HG03521 (cell line): ENCODE data around the gene KCNK4.
A peak's percentile ranks its signal among the peaks of the same experiment; 100 is the strongest.
"Not testable (repeated sequence)": the region's sequence is repeated elsewhere in the genome, so short reads cannot be mapped to it uniquely, and the experiment has no call there.

Source experiments
- ATAC-seq: cut with Tn5 transposase; IDR thresholded peaks from one replicate; pipeline ENCODE4 v1.9.1; 2021; ENCODE audit warnings: mild to moderate bottlenecking, moderate library complexity; ENCODE audit not compliant: unreplicated experiment

The KCNK4 gene

DNA sequence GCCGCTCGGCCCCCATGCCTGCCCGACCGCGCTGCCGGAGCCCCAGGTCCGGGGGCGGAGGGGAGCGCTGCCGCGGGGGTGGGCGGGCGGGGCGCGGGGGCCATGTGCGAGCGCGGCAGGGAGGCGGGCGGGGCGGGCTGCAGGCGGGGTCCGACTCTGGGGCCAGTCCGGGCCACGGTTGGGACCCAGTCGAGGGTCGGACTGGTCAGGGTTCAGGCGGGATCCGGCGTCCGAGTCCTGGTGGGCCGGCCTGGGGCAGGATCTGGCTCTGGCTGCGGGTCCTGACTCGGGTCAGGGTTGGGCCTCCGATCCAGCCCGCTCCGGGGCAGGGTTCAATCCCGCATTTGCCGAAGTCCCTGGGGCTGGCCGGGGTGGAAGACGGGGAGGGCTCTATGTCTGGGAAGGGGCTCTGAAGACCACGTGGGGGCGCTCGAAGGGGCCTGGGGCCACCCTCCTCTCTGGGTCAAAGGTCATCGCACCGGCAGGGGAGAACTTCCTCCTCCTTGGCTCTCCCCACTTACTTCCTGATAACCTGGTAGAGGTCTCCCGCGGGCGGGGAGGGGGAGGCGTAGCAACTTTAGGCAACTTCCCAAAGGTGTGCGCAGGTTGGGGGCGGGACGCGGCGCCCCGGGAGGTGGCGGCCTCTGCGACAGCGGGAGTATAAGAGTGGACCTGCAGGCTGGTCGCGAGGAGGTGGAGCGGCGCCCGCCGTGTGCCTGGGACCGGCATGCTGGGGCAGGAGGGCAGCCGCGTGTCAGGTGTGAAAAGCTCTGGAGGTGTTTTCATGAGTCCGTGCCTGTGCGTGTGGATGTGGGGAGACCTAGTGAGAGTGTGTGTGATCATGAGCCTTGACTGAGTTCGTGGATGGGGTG, 14.8 kb downstream of the KCNK4 start:
- peak; percentile 11 for ATAC-seq

DNA sequence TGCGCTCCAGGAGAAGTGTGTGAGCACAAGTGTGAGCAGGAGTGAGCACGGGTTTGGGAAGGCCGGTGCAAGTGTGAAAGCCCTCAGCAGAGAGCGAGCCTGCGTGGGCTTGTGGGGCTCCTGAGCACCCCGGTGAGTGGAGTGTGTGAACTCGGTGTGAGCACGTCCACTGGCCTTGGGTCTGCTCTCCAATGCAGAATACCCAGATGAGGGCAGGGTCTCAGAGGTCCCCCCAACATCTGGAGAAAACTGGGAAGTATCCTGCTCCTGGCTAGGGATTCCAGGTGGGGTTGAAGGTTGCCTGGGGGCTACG, 15.4 kb downstream of the KCNK4 start:
- ATAC-seq, result no peak

DNA sequence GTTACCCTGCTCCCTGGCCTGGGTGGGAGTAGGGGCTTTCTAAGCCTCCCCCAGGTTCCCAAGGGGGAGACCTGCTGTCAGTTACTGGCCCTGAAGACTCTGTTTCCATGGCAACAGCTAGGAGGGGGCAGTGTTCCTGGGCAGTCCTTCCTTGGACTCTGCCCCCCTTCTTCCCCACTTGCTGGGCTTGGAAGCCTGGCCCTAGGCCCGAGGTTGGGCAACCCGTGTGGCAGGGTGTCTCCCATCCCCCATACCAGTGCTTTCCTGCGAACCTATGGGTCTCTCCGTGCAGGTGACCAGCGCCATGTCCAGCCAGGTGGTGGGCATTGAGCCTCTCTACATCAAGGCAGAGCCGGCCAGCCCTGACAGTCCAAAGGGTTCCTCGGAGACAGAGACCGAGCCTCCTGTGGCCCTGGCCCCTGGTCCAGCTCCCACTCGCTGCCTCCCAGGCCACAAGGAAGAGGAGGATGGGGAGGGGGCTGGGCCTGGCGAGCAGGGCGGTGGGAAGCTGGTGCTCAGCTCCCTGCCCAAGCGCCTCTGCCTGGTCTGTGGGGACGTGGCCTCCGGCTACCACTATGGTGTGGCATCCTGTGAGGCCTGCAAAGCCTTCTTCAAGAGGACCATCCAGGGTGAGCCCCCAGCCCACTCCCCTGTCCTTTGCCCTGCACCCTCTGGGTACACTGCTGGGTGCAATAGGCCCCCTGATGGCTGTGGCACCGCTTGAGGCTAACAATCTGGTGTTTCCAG, 15.9 kb downstream of the KCNK4 start:
- no peak for ATAC-seq

DNA sequence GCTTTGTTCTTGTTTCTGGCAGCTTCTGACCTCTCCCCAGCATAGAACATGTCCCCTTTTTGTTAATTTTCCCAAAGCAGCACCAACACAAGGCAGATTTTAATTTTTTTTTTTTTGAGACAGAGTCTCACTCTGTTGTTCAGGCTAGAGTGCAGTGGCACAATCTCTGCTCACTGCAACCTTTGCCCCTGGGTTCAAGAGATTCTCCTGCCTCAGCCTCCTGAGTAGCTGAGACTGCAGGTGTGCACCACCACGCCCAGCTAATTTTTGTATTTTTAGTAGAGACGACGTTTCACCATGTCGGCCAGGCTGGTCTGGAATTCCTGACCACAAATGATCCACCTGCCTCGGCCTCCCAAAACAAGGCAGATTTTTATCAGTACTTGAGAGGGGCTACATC, 16.7 kb downstream of the KCNK4 start:
- ATAC-seq, result not testable (repeated sequence)

DNA sequence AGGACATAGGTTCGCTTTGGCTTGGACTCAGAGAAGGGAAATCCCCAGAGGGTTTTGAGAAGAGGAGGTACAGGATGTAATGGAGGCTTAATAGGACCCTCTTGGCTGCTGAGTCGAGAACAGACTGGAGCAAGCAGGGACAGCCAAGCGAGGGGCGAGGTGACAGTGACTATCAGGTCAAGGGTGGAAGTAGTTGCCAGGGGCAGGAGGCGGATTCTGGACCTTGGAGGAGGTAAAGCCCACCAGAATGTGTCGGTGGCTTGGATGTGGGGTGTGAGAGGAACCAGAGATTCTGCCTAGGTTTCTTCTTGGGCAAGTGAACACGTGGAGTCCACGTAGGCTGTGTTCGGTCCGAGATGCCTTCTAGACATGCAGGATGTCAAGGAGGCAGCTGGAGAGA, 21.8 kb downstream of the KCNK4 start:
- no peak for ATAC-seq

DNA sequence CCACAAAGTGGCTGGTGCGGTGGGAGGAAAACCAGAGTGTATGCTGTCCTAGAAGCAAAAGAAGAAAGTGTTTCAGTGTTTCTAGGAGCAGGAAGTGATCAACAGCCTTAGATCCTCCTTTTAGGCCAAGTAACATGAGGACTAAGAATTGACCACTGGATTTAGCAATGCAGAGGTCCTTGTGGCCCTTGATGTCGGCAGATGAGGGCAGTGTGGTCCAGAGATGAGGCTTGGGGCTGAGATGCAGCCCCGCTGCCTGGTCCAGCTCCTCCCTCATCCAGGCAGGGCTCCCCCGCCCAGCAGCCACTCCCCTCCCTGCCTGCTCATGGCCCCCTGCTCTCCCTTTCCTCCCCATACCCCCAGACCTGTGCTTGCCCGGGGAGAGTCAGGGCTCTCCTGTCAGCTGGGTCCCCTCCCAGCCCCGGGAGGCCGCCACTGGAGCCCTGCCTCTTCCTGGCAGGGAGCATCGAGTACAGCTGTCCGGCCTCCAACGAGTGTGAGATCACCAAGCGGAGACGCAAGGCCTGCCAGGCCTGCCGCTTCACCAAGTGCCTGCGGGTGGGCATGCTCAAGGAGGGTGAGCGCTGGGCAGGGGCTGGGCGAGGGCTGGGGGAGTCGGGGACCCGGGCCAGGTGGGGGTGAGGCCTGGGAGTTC, 22.5 kb downstream of the KCNK4 start:
- ATAC-seq, result no peak

DNA sequence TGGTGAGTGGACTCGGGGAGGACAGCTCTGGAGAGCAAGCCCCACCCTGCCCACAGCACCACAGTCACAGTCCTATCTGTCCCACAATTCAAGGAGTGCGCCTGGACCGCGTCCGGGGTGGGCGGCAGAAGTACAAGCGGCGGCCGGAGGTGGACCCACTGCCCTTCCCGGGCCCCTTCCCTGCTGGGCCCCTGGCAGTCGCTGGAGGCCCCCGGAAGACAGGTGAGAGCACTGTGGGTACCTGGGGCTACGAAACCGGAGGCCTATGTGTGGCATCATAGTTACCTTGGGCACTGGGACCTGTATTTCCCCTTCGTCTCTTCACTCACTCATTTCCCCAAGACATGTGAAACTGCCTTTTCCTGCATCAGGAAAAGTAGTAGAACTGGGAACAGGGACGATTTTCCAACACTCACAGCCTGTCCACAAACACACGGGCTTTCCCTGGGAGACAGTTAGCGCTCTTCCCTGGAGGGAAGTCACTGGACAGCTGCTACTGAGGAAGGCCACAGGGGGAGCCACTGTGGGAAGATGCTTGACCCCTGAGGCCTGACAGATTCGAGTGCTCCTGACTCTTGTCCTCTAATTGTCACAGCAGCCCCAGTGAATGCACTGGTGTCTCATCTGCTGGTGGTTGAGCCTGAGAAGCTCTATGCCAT, 23.2 kb downstream of the KCNK4 start:
- no peak for ATAC-seq

DNA sequence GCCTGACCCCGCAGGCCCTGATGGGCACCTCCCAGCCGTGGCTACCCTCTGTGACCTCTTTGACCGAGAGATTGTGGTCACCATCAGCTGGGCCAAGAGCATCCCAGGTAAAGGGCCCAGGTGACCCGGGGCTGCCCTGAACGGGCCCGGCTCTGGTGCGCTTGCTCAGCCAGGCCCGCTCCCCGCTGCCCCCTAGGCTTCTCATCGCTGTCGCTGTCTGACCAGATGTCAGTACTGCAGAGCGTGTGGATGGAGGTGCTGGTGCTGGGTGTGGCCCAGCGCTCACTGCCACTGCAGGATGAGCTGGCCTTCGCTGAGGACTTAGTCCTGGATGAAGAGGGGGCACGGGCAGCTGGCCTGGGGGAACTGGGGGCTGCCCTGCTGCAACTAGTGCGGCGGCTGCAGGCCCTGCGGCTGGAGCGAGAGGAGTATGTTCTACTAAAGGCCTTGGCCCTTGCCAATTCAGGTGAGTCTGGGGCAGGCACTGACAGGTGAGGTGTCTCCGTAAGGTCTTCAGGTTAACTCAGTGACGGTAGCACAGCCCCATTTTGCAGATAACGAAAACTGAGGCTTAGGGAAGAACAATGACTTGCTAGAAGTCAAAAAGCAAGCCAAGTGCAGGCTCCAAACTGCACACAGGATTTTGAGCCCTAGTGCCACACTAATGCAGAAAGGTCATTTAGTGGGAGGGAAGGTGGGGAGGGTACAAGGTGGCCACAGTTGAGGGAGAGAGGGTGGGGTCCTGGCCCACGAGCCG, 23.9 kb downstream of the KCNK4 start:
- ATAC-seq, result no peak

DNA sequence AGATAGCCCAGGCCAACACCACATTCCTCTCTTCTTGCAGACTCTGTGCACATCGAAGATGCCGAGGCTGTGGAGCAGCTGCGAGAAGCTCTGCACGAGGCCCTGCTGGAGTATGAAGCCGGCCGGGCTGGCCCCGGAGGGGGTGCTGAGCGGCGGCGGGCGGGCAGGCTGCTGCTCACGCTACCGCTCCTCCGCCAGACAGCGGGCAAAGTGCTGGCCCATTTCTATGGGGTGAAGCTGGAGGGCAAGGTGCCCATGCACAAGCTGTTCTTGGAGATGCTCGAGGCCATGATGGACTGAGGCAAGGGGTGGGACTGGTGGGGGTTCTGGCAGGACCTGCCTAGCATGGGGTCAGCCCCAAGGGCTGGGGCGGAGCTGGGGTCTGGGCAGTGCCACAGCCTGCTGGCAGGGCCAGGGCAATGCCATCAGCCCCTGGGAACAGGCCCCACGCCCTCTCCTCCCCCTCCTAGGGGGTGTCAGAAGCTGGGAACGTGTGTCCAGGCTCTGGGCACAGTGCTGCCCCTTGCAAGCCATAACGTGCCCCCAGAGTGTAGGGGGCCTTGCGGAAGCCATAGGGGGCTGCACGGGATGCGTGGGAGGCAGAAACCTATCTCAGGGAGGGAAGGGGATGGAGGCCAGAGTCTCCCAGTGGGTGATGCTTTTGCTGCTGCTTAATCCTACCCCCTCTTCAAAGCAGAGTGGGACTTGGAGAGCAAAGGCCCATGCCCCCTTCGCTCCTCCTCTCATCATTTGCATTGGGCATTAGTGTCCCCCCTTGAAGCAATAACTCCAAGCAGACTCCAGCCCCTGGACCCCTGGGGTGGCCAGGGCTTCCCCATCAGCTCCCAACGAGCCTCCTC, 24.8 kb downstream of the KCNK4 start:
- ATAC-seq, result not testable (repeated sequence)

DNA sequence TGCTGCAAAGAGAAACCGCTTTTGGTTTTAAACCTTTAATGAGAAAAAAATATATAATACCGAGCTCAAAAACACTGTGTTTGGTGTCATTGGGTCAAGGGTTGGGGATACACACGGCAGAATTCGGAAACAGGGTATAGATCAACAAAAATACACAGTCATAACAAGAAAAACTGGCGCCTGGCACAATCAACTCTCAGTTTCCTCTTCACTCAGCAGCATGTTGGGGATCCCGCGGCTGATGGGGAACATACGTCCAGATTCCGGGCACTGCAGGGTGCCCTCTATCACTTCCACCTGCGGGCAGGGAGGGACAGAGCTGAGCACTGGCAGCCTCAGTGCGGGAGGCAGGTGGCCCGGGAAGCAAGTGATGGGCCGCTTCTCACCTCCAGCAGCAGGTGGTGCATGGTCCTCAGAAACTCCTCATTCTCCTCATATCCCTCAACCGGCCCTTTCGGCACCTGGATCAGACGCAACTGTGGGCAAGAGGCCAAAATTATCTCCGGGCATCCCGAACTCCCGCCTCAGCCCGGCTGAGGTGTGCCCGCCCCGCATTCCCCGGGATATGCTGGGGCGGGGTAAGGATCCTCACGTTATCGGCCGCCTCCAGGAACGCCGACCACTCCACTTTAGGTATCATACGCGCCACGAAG, 25.7 kb downstream of the KCNK4 start:
- no peak for ATAC-seq

DNA sequence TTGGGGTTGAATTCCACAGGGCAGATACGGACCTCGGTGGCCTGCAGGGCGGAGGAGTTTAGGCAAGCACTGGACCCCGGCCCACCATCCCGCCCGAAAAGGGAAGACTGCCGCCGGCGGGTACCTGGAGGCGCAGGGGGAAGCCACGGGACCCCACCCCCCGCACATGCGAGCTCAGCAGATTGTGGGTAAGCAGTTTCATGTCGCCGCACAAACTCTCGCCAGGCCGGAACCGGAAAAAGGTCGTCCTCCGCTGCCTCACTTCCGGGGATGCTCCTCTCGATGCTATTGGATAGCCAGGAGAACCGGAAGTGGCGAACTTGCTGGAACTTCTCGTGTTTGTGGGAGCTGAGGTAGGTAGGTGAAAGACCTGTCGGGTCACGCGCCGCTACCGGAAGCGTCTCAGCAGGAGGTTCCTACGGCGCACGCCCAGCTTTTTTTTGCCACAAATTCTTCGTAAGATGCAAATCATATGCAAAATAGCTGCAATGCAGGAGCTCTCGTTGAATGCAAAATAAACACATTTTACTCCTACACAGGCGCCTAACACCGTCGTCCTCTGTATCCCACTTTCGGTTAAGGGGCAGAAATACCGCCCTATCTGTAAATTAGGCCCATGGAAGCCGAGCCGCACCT, 26.3 kb downstream of the KCNK4 start, which contains the start of gene TRMT112:
Gene TRMT112, minus strand, starts transcription at position 235 of the 636 bp plus-strand sequence. Its CDS starts 33 bp downstream, at position 202.
- peak; percentile 54 for ATAC-seq

DNA sequence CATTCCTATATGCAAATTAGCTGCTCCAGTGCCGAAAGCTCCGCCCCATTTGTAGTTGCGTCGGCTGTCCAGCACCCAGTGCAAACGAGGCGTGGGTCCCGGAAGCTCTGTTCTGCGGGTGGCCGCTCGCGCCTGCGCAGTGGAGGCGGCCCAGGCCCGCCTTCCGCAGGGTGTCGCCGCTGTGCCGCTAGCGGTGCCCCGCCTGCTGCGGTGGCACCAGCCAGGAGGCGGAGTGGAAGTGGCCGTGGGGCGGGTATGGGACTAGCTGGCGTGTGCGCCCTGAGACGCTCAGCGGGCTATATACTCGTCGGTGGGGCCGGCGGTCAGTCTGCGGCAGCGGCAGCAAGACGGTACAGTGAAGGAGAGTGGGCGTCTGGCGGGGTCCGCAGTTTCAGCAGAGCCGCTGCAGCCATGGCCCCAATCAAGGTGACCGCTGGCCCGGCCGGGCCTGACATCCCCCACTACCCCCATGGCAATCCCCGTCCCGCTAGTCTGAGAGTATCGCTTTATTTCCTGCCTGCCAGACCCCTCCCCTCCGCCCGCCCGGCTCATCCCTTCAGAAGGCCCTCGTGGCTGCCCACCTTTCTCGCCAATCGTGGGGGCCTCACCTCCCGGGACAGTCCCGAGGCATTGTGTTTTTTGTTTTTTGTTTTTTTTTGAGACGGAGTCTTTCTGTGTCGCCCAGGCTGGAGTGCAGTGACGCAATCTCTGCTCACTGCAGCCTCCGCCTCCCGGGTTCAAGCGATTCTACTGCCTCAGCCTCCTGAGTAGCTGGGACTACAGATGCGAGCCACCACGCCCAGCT, 27.1 kb downstream of the KCNK4 start, which contains the start of gene PRDX5:
Gene PRDX5, plus strand, starts transcription at position 161 of the 805 bp plus-strand sequence. Its CDS starts 95 bp downstream, at position 256.
- peak; percentile 79 for ATAC-seq

DNA sequence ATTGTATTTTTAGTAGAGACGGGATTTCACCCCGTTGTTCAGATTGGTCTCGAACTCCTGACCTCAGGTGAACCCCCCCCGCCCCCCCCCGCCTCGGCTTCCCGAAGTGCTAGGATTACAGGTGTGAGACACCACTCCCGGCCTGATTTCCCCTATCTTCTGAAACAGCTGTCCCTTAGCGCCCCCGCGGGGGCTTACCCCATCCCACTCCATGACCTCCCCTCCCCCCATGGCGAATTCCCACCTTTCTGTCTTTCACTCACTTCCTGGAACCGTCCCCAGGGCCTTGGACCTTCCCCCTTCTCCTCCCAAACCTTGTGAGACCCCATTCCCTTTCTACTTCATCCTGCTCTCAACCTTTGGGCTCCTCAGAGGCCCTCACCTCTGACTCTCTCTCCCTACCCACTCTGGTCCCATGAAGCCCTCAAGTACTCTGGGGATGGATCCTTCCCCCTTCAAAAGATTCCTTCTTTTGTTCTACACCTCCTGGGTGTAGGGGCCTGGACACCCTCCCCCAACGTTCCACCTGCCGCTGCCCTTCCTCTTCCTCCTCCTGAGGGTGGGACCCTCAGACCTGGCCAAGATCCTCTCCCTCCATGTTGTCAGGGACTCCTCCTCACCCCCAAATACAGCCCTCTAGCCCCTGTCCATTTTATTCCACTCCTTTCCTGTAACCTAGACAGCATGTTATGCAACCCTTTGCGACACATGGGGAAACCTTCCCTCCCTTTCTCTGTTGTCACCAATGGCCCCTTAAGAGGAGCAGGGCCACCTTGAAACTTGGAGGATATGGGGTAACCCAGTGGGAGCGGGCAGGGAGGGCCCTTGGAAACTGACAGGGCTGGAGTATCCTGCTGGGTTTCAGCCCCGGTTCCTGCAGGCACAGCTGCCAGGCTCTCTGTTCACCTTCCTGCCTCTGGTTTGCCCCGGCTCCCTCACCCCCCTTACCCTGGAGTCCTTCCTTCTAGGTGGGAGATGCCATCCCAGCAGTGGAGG, 28.0 kb downstream of the KCNK4 start:
- ATAC-seq, result no peak

DNA sequence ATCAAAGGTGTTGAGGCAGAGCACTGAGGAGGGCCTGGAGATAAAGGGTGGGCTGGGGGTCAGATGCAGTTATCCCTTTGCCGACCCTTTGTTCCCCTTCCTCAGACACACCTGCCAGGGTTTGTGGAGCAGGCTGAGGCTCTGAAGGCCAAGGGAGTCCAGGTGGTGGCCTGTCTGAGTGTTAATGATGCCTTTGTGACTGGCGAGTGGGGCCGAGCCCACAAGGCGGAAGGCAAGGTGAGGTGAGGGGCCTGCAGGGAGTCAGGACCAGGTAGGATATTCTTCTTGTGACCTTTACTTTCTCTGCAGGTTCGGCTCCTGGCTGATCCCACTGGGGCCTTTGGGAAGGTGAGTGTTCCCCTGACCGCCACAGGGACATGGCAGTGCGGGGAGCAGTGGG, 29.5 kb downstream of the KCNK4 start:
- no peak for ATAC-seq

DNA sequence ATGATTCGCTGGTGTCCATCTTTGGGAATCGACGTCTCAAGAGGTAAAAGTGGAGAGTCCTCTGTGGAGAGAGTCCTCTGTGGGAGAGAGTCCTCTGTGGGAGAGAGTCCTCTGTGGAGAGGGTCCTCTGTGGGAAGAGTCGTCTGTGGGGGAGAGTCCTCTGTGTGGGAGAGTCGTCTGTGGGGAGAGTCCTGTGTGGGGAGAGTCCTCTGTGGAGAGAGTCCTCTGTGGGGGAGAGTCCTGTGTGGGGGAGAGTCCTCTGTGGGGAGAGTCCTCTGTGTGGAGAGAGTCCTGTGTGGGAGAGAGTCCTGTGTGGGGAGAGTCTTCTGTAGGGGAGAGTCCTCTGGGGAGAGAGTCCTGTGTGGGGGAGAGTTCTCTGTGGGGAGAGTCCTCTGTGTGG, 29.9 kb downstream of the KCNK4 start:
- no peak for ATAC-seq

DNA sequence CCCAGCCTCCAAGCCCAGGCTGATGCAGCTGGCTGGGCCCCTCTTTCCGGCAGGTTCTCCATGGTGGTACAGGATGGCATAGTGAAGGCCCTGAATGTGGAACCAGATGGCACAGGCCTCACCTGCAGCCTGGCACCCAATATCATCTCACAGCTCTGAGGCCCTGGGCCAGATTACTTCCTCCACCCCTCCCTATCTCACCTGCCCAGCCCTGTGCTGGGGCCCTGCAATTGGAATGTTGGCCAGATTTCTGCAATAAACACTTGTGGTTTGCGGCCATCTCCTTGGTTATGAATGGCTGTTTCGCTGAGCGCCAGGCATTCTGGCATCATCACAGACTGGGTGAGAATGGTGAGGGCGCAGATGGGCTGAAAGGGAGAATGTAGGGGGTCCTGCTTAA, 30.4 kb downstream of the KCNK4 start:
- no peak for ATAC-seq

DNA sequence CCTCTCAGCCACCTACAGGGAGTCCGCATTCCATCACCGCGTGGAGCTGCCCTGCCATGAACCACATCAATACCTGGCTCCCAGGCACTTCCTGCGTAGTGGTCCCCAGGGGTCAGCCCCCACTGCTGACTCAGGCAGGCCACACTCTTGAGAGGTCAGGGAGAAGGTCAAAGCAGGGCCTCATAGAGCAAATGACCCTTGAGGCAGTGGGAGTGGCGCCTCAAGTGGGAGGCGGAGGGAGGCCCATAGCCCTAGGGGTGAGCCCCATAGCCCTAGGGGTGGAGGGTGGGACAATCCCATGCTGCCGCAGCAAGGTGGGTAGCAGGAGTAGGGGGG, 31.8 kb downstream of the KCNK4 start:
- no peak for ATAC-seq
